WTC11 (cell line): ENCODE data around the gene DGCR8. TPM values are rescaled to one million over a fixed set of nuclear protein-coding genes. Genes with fewer than 3 reads are reported as not detected.

Experiments
- ATAC-seq: fragments of 200-7000 bp; cut with Tn5 transposase; 2 replicates; pipeline ENCODE4 v1.10.0; 2021; ENCODE audit warnings: mild to moderate bottlenecking, moderate library complexity
- Bru-seq: library from RNA; stranded (reverse); fragments of 400-500 nt; gene quantifications from one replicate; lab custom pipeline; 2021; lab: Mats Ljungman, UMichigan
- CTCF ChIA-PET: fragments of 300-600 bp; sonication (Branson Sonifier 250); formaldehyde crosslinking; loops from one replicate; lab custom pipeline; 2021; ENCODE audit warnings: antibody characterized with exemption; lab: Charles Lee
- POLR2A ChIA-PET: fragments of 350-600 bp; sonication (Branson Sonifier 250); formaldehyde crosslinking; loops from one replicate; lab custom pipeline; 2021; ENCODE audit warnings: antibody characterized with exemption; lab: Charles Lee
- DNase-seq: peaks from one replicate; pipeline ENCODE4 v3.0.0; 2021; ENCODE audit warnings: low spot score
- H3K27ac Mint-ChIP-seq: 2 replicates; pipeline ENCODE4 v1.8.0; 2021; ENCODE audit warnings: mixed read lengths
- H3K27me3 Mint-ChIP-seq: 2 replicates; pipeline ENCODE4 v1.8.0; 2021; ENCODE audit warnings: low read depth, mild to moderate bottlenecking, moderate library complexity, mixed read lengths
- H3K36me3 Mint-ChIP-seq: 2 replicates; pipeline ENCODE4 v1.8.0; 2021; ENCODE audit warnings: mixed read lengths
- H3K4me1 Mint-ChIP-seq: 2 replicates; pipeline ENCODE4 v1.8.0; 2022; ENCODE audit warnings: mixed read lengths
- H3K4me3 Mint-ChIP-seq: 2 replicates; pipeline ENCODE4 v1.8.0; 2021; ENCODE audit warnings: mild to moderate bottlenecking, moderate library complexity, mixed read lengths
- H3K9me3 Mint-ChIP-seq: 2 replicates; pipeline ENCODE4 v1.8.0; 2021; ENCODE audit warnings: mixed read lengths
- ATF2 ChIP-seq: sonication (generic); formaldehyde crosslinking; IDR thresholded peaks from 2 replicates; pipeline ENCODE4 v1.8.1; 2022; ENCODE audit warnings: low read depth, missing genetic modification reagents, borderline replicate concordance
- ATF3 ChIP-seq: sonication (generic); formaldehyde crosslinking; conservative IDR thresholded peaks from 2 replicates; pipeline ENCODE4 v1.8.1; 2022; ENCODE audit warnings: mild to moderate bottlenecking, missing genetic modification reagents
- CBFB ChIP-seq: sonication (generic); formaldehyde crosslinking; IDR thresholded peaks from 2 replicates; pipeline ENCODE4 v1.8.1; 2022; ENCODE audit warnings: mild to moderate bottlenecking, low read depth, missing genetic modification reagents
- E2F1 ChIP-seq: sonication (generic); formaldehyde crosslinking; IDR thresholded peaks from 2 replicates; pipeline ENCODE4 v1.8.0; 2022; ENCODE audit warnings: mild to moderate bottlenecking, missing genetic modification reagents
- EMX1 ChIP-seq: fragments of 250-450 bp; sonication (Bioruptor Pico); IDR thresholded peaks from 2 replicates; pipeline ENCODE4 v1.8.0; 2021; ENCODE audit warnings: mild to moderate bottlenecking
- ERG ChIP-seq: fragments of 250-450 bp; sonication (Bioruptor Pico); IDR thresholded peaks from 2 replicates; pipeline ENCODE4 v1.8.0; 2021; ENCODE audit warnings: mild to moderate bottlenecking
- ESRRA ChIP-seq: sonication (generic); formaldehyde crosslinking; IDR thresholded peaks from 2 replicates; pipeline ENCODE4 v1.8.1; 2022; ENCODE audit warnings: mild to moderate bottlenecking, missing genetic modification reagents, borderline replicate concordance
- GRHL2 ChIP-seq: fragments of 250-450 bp; sonication (Bioruptor Pico); IDR thresholded peaks from 2 replicates; pipeline ENCODE4 v1.8.0; 2022; ENCODE audit warnings: mild to moderate bottlenecking, moderate library complexity; ENCODE audit not compliant: insufficient replicate concordance, severe bottlenecking
- HMGA2 ChIP-seq: fragments of 250-450 bp; sonication (Bioruptor Pico); IDR thresholded peaks from 2 replicates; pipeline ENCODE4 v1.4.0; 2021; ENCODE audit warnings: mild to moderate bottlenecking, moderate library complexity
- MAX ChIP-seq: sonication (generic); formaldehyde crosslinking; IDR thresholded peaks from 2 replicates; pipeline ENCODE4 v1.8.0; 2022; ENCODE audit warnings: mild to moderate bottlenecking, missing genetic modification reagents
- MYBL2 ChIP-seq: sonication (generic); formaldehyde crosslinking; IDR thresholded peaks from 2 replicates; pipeline ENCODE4 v1.8.1; 2023; ENCODE audit warnings: mild to moderate bottlenecking, moderate library complexity, missing genetic modification reagents
- OVOL2 ChIP-seq: fragments of 250-450 bp; sonication (Bioruptor Pico); IDR thresholded peaks from 2 replicates; pipeline ENCODE4 v1.9.0; 2021; ENCODE audit warnings: mild to moderate bottlenecking, borderline replicate concordance
- PRDM15 ChIP-seq: sonication (generic); formaldehyde crosslinking; IDR thresholded peaks from 2 replicates; pipeline ENCODE4 v1.8.0; 2022; ENCODE audit warnings: missing genetic modification reagents
- SMAD4 ChIP-seq: sonication (generic); formaldehyde crosslinking; IDR thresholded peaks from 2 replicates; pipeline ENCODE4 v1.8.0; 2022; ENCODE audit warnings: mild to moderate bottlenecking, missing genetic modification reagents
- STAT6 ChIP-seq: sonication (generic); formaldehyde crosslinking; conservative IDR thresholded peaks from 2 replicates; pipeline ENCODE4 v1.8.1; 2023; ENCODE audit warnings: mild to moderate bottlenecking, low read depth, missing genetic modification reagents, moderate library complexity
- ZNF219 ChIP-seq: sonication (generic); formaldehyde crosslinking; IDR thresholded peaks from 2 replicates; pipeline ENCODE4 v1.8.0; 2023; ENCODE audit warnings: missing genetic modification reagents, mild to moderate bottlenecking, borderline replicate concordance
- ZNF317 ChIP-seq: sonication (generic); formaldehyde crosslinking; IDR thresholded peaks from 2 replicates; pipeline ENCODE4 v1.8.1; 2023; ENCODE audit warnings: low read depth, mild to moderate bottlenecking, moderate library complexity, missing genetic modification reagents, borderline replicate concordance
- ZNF512 ChIP-seq: sonication (generic); formaldehyde crosslinking; IDR thresholded peaks from 2 replicates; pipeline ENCODE4 v1.8.1; 2022; ENCODE audit warnings: missing genetic modification reagents, borderline replicate concordance
- ZNF671 ChIP-seq: fragments of 250-450 bp; sonication (Bioruptor Pico); IDR thresholded peaks from 2 replicates; pipeline ENCODE4 v1.8.0; 2021; ENCODE audit warnings: mild to moderate bottlenecking
- long read RNA-seq, 3 experiments: library from RNA in 1 of 3; library from capped mRNA in 1 of 3; library from polyadenylated mRNA in 1 of 3; unstranded in 2 of 3; stranded (forward) in 1 of 3; transcript quantifications; one replicate each; pipeline ENCODE4 v2.0.0, GENCODE V29; 2021
- total RNA-seq: library from RNA; stranded (reverse); gene quantifications from 3 replicates; pipeline ENCODE4 v1.2.3, GENCODE V29; 2021

DGCR8 gene
- total RNA-seq (39.5 to 55.0 TPM (median 41.2 TPM) in 3 replicates), Bru-seq, nascent RNA (percentile 81 among the genes with signal in this experiment)
- long read RNA-seq, experiment 1, full-length matches to known transcripts = 56 of 120 reads
- long read RNA-seq, experiment 1, partial matches to known transcripts = 39 of 120 reads
- long read RNA-seq, experiment 1, other reads (novel, unspliced or antisense) = 25 of 120 reads
- long read RNA-seq, experiment 2, full-length matches to known transcripts = 6 of 26 reads
- long read RNA-seq, experiment 2, partial matches to known transcripts = 12 of 26 reads
- long read RNA-seq, experiment 2, other reads (novel, unspliced or antisense) = 8 of 26 reads
- long read RNA-seq, experiment 3, partial matches to known transcripts = 2 of 2 reads
- long read RNA-seq, experiment 3, other reads (novel, unspliced or antisense) = 0 of 2 reads

GRCh38 chr22:20079745-20080444 lies at the start of gene DGCR8:
TSS of gene DGCR8 (plus strand) at chr22:20080241. CDS start at chr22:20085964, 5,723 bp downstream.
- peaks cover 38% of the 10 kb centered on the region for H3K4me1 Mint-ChIP-seq
- TF ChIP-seq ZNF219 (CRISPR knock-in tag) = no peak
- TF ChIP-seq SMAD4 = no peak
- TF ChIP-seq ZNF671 (CRISPR knock-in tag) = no peak
- peak; percentile 94 for TF ChIP-seq MYBL2 (CRISPR knock-in tag)
- TF ChIP-seq EMX1 (CRISPR knock-in tag) = no peak
- no peak for TF ChIP-seq ERG (CRISPR knock-in tag)
- 0 out of 2 replicates have a peak, but pooled peaks have one; percentile 21 for TF ChIP-seq ZNF317 (CRISPR knock-in tag)
- TF ChIP-seq STAT6 (CRISPR knock-in tag) = no peak
- peak; percentile 91; the same call in 1 of the 2 replicates for TF ChIP-seq E2F1 (CRISPR knock-in tag)
- TF ChIP-seq ZNF512 (CRISPR knock-in tag) = no peak
- TF ChIP-seq HMGA2 (CRISPR knock-in tag) = no peak
- no peak for TF ChIP-seq PRDM15
- peak; percentile 90 for TF ChIP-seq MAX
- no peak for TF ChIP-seq GRHL2
- TF ChIP-seq ESRRA (CRISPR knock-in tag) = no peak
- no peak; the same call in 1 of the 2 replicates for TF ChIP-seq OVOL2 (CRISPR knock-in tag)
- no peak for TF ChIP-seq ATF2
- no peak for TF ChIP-seq CBFB (CRISPR knock-in tag)
- TF ChIP-seq ATF3 (CRISPR knock-in tag) = no peak

More at GRCh38 chr22:20079745-20080444, at the start of gene DGCR8:
- ChIA-PET CTCF (interaction anchor here (0.5 to 1.0 kb wide), 6 partner anchors 37 to 126 kb away, joined by 4 to 7 read pairs (median 5); partner anchors contain the start of gene TRMT2A), POLR2A (interaction anchor here (0.6 to 1.5 kb wide), 2 partner anchors 64 to 94 kb away, joined by 3 to 6 read pairs; no protein-coding TSS in a partner anchor)
- peak; percentile 89 for DNase-seq
- H3K9me3 Mint-ChIP-seq = no peaks in the 10 kb centered on the region
- H3K27ac Mint-ChIP-seq = peak within 1 kb of the TSS; percentile 90
- peak within 1 kb of the TSS; percentile 91 for H3K4me3 Mint-ChIP-seq
- peak; percentile 92 for ATAC-seq
- no peaks in the 10 kb centered on the region for H3K36me3 Mint-ChIP-seq
- no peaks in the 10 kb centered on the region; the same call in 1 of the 2 replicates for H3K27me3 Mint-ChIP-seq
